ENCODE measurements around the gene ACOXL. TPM values are rescaled to one million over a fixed set of nuclear protein-coding genes. Genes with fewer than 3 reads are reported as not detected.

ACOXL gene
- total and polyA plus RNA-seq, 4 donors: 0.13 TPM; not detected in 3

GRCh38 chr2:110969696-110970095, 237.3 kb downstream of the ACOXL start:
- H3K4me1 ChIP-seq (ENCODE audit: control insufficient read depth in 1 of 2, insufficient read depth in 2 of 2, low read length in 2 of 2): no peaks in the 10 kb centered on the region
- no peak for ATAC-seq (ENCODE audit: low FRiP score)
- no peak overlapping the region for H3K27ac ChIP-seq (ENCODE audit: low read depth in 1 of 2, low read length in 2 of 2)
- WGBS, 2 donors: 54 to 65% methylated on average over 2 of the region's 2 CpGs
- intact Hi-C loops (cut with DNase I): no loop called here
- H3K27me3 ChIP-seq (ENCODE audit: control insufficient read depth in 1 of 2, insufficient read depth in 2 of 2, low read length in 1 of 2): no peaks in the 10 kb centered on the region
- no peak for DNase-seq
- no peak overlapping the region for H3K4me3 ChIP-seq (ENCODE audit: low read length in 2 of 2)
- no peaks in the 10 kb centered on the region for H3K9me3 ChIP-seq (ENCODE audit: control insufficient read depth, low read length)
- H3K36me3 ChIP-seq (ENCODE audit: control insufficient read depth in 1 of 2, insufficient read depth in 2 of 2, low read length in 1 of 2): no peaks in the 10 kb centered on the region

GRCh38 chr2:110970201-110970600, 237.8 kb downstream of the ACOXL start:
- Histone ChIP-seq H3K27me3 (ENCODE audit: control insufficient read depth in 1 of 2, insufficient read depth in 2 of 2, low read length in 1 of 2) (no peaks in the 10 kb centered on the region), H3K36me3 (ENCODE audit: control insufficient read depth in 1 of 2, insufficient read depth in 2 of 2, low read length in 1 of 2) (no peaks in the 10 kb centered on the region), H3K4me1 (ENCODE audit: control insufficient read depth in 1 of 2, insufficient read depth in 2 of 2, low read length in 2 of 2) (no peaks in the 10 kb centered on the region), H3K4me3 (ENCODE audit: low read length in 2 of 2) (no peak overlapping the region), H3K9me3 (ENCODE audit: control insufficient read depth, low read length) (no peaks in the 10 kb centered on the region), H3K27ac (ENCODE audit: low read depth in 1 of 2, low read length in 2 of 2) (no peak overlapping the region)
- WGBS, 2 donors: 64 to 75% methylated on average over 2 of the region's 2 CpGs
- intact Hi-C loops (cut with DNase I): no loop called here
- ATAC-seq (ENCODE audit: low FRiP score) (no peak), DNase-seq (no peak)

- Histone ChIP-seq H3K4me3 (ENCODE audit: low read length in 2 of 2) (no peak overlapping the region), H3K36me3 (ENCODE audit: control insufficient read depth in 1 of 2, insufficient read depth in 2 of 2, low read length in 1 of 2) (no peaks in the 10 kb centered on the region), H3K9me3 (ENCODE audit: control insufficient read depth, low read length) (no peaks in the 10 kb centered on the region), H3K27ac (ENCODE audit: low read depth in 1 of 2, low read length in 2 of 2) (no peak overlapping the region), H3K4me1 (ENCODE audit: control insufficient read depth in 1 of 2, insufficient read depth in 2 of 2, low read length in 2 of 2) (no peaks in the 10 kb centered on the region), H3K27me3 (ENCODE audit: control insufficient read depth in 1 of 2, insufficient read depth in 2 of 2, low read length in 1 of 2) (no peaks in the 10 kb centered on the region)
- intact Hi-C loops (cut with DNase I): no loop called here
- WGBS, 2 donors: 70 to 80% methylated on average over 2 of the region's 2 CpGs
- DNase-seq: no peak
- no peak for ATAC-seq (ENCODE audit: low FRiP score)
These were observed 239.4 kb downstream of the ACOXL start for GRCh38 chr2:110971811-110972210.

- ATAC-seq (ENCODE audit: low FRiP score) (no peak), DNase-seq (no peak)
- H3K27me3 ChIP-seq (ENCODE audit: control insufficient read depth in 1 of 2, insufficient read depth in 2 of 2, low read length in 1 of 2): no peaks in the 10 kb centered on the region
- H3K27ac ChIP-seq (ENCODE audit: low read depth in 1 of 2, low read length in 2 of 2): no peak overlapping the region
- 80 to 86% methylated on average over 2 of the region's 2 CpGs for WGBS, 2 donors
- no peaks in the 10 kb centered on the region for H3K4me1 ChIP-seq (ENCODE audit: control insufficient read depth in 1 of 2, insufficient read depth in 2 of 2, low read length in 2 of 2)
- no peaks in the 10 kb centered on the region for H3K9me3 ChIP-seq (ENCODE audit: control insufficient read depth, low read length)
- no peaks in the 10 kb centered on the region for H3K36me3 ChIP-seq (ENCODE audit: control insufficient read depth in 1 of 2, insufficient read depth in 2 of 2, low read length in 1 of 2)
- intact Hi-C loops (cut with DNase I): no loop called here
- no peak overlapping the region for H3K4me3 ChIP-seq (ENCODE audit: low read length in 2 of 2)
These were observed 240.9 kb downstream of the ACOXL start for GRCh38 chr2:110973262-110973661.

- Histone ChIP-seq H3K36me3 (ENCODE audit: control insufficient read depth in 1 of 2, insufficient read depth in 2 of 2, low read length in 1 of 2) (no peaks in the 10 kb centered on the region), H3K27me3 (ENCODE audit: control insufficient read depth in 1 of 2, insufficient read depth in 2 of 2, low read length in 1 of 2) (no peaks in the 10 kb centered on the region), H3K4me3 (ENCODE audit: low read length in 2 of 2) (no peak overlapping the region), H3K4me1 (ENCODE audit: control insufficient read depth in 1 of 2, insufficient read depth in 2 of 2, low read length in 2 of 2) (no peaks in the 10 kb centered on the region), H3K27ac (ENCODE audit: low read depth in 1 of 2, low read length in 2 of 2) (no peak overlapping the region), H3K9me3 (ENCODE audit: control insufficient read depth, low read length) (no peaks in the 10 kb centered on the region)
- no peak for ATAC-seq (ENCODE audit: low FRiP score)
- DNase-seq: no peak
- intact Hi-C loops (cut with DNase I): no loop called here
- 57 to 75% methylated on average over 4 of the region's 4 CpGs for WGBS, 2 donors
These were observed 245.0 kb downstream of the ACOXL start for GRCh38 chr2:110977403-110977802.

GRCh38 chr2:110978148-110978547, 245.8 kb downstream of the ACOXL start:
- intact Hi-C loops (cut with DNase I): no loop called here
- no peaks in the 10 kb centered on the region for H3K4me1 ChIP-seq (ENCODE audit: control insufficient read depth in 1 of 2, insufficient read depth in 2 of 2, low read length in 2 of 2)
- 90 to 92% methylated on average over 6 of the region's 6 CpGs for WGBS, 2 donors
- no peak overlapping the region for H3K4me3 ChIP-seq (ENCODE audit: low read length in 2 of 2)
- ATAC-seq (ENCODE audit: low FRiP score) (no peak), DNase-seq (no peak)
- no peaks in the 10 kb centered on the region for H3K9me3 ChIP-seq (ENCODE audit: control insufficient read depth, low read length)
- no peaks in the 10 kb centered on the region for H3K36me3 ChIP-seq (ENCODE audit: control insufficient read depth in 1 of 2, insufficient read depth in 2 of 2, low read length in 1 of 2)
- no peaks in the 10 kb centered on the region for H3K27me3 ChIP-seq (ENCODE audit: control insufficient read depth in 1 of 2, insufficient read depth in 2 of 2, low read length in 1 of 2)
- no peak overlapping the region for H3K27ac ChIP-seq (ENCODE audit: low read depth in 1 of 2, low read length in 2 of 2)

- Histone ChIP-seq H3K4me1 (ENCODE audit: control insufficient read depth in 1 of 2, insufficient read depth in 2 of 2, low read length in 2 of 2) (no peaks in the 10 kb centered on the region), H3K9me3 (ENCODE audit: control insufficient read depth, low read length) (no peaks in the 10 kb centered on the region), H3K36me3 (ENCODE audit: control insufficient read depth in 1 of 2, insufficient read depth in 2 of 2, low read length in 1 of 2) (no peaks in the 10 kb centered on the region), H3K4me3 (ENCODE audit: low read length in 2 of 2) (no peak overlapping the region), H3K27me3 (ENCODE audit: control insufficient read depth in 1 of 2, insufficient read depth in 2 of 2, low read length in 1 of 2) (no peaks in the 10 kb centered on the region), H3K27ac (ENCODE audit: low read depth in 1 of 2, low read length in 2 of 2) (no peak overlapping the region)
- ATAC-seq (ENCODE audit: low FRiP score) (no peak), DNase-seq (no peak)
- intact Hi-C loops (cut with DNase I): no loop called here
- WGBS, 2 donors: 82 to 86% methylated on average over 12 of the region's 12 CpGs
These were observed 246.5 kb downstream of the ACOXL start for GRCh38 chr2:110978756-110979470.

GRCh38 chr2:110979471-110980338, 247.3 kb downstream of the ACOXL start:
- 95 to 97% methylated on average over 10 of the region's 10 CpGs for WGBS, 2 donors
- Histone ChIP-seq H3K36me3 (ENCODE audit: control insufficient read depth in 1 of 2, insufficient read depth in 2 of 2, low read length in 1 of 2) (no peaks in the 10 kb centered on the region), H3K4me1 (ENCODE audit: control insufficient read depth in 1 of 2, insufficient read depth in 2 of 2, low read length in 2 of 2) (no peaks in the 10 kb centered on the region), H3K27ac (ENCODE audit: low read depth in 1 of 2, low read length in 2 of 2) (no peak overlapping the region), H3K27me3 (ENCODE audit: control insufficient read depth in 1 of 2, insufficient read depth in 2 of 2, low read length in 1 of 2) (no peaks in the 10 kb centered on the region), H3K9me3 (ENCODE audit: control insufficient read depth, low read length) (no peaks in the 10 kb centered on the region), H3K4me3 (ENCODE audit: low read length in 2 of 2) (no peak overlapping the region)
- DNase-seq (no peak), ATAC-seq (ENCODE audit: low FRiP score) (no peak)
- intact Hi-C loops (cut with DNase I): no loop called here
